Retinal pigment epithelial cell (primary cell): Measurements from ENCODE around the gene DACT2.

Experiments used
- DNase-seq: peaks from one replicate; pipeline ENCODE4 v3.0.0-alpha.2; 2010; ENCODE audit warnings: low read depth
- H3K4me3 ChIP-seq: 2 replicates; pipeline ENCODE4 v1.5.1; 2011; ENCODE audit warnings: mild to moderate bottlenecking, low read length, control low read depth, moderate library complexity
- TF ChIP-seq, protein P1 (sequence below): conservative IDR thresholded peaks from 2 replicates; pipeline ENCODE4 v1.5.1; 2011; ENCODE audit warnings: low read depth, low read length, control low read depth, inconsistent platforms

Gene DACT2

DNA sequence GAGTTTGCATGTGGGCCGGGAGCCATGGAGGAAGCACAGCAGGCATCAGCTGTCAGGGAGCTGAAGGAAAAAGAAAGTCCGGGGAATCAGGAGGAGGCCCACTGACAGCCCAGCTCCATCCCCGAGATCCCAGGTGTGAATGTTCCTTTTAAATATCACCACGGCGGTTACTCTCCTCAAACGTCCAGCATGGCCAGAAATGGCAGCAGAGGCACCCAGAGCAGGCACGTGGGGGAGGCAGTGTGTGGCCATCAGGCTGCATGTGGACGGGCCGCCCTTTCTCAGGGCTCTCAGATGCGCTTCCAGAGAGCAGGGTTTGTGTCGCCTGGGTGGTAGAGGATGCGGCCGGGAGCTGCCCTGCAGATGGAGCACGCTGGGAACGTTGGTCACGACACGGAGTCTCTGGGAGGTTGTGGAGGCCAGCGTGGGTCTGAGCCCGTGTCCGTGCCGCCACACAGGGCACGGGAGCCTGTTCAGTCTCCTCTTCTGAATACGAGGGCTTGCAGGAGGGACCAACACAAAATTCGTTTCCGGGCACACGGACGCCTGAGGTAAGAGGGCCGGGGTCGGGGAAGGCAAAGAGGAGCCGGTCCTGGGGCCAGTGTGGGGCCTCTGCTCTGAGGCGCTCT lies 45.3 kb upstream of the DACT2 start:
- no peak for DNase-seq
- TF ChIP-seq, protein P1, sequence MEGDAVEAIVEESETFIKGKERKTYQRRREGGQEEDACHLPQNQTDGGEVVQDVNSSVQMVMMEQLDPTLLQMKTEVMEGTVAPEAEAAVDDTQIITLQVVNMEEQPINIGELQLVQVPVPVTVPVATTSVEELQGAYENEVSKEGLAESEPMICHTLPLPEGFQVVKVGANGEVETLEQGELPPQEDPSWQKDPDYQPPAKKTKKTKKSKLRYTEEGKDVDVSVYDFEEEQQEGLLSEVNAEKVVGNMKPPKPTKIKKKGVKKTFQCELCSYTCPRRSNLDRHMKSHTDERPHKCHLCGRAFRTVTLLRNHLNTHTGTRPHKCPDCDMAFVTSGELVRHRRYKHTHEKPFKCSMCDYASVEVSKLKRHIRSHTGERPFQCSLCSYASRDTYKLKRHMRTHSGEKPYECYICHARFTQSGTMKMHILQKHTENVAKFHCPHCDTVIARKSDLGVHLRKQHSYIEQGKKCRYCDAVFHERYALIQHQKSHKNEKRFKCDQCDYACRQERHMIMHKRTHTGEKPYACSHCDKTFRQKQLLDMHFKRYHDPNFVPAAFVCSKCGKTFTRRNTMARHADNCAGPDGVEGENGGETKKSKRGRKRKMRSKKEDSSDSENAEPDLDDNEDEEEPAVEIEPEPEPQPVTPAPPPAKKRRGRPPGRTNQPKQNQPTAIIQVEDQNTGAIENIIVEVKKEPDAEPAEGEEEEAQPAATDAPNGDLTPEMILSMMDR: no peak
- H3K4me3 ChIP-seq: no peak overlapping the region

DNA sequence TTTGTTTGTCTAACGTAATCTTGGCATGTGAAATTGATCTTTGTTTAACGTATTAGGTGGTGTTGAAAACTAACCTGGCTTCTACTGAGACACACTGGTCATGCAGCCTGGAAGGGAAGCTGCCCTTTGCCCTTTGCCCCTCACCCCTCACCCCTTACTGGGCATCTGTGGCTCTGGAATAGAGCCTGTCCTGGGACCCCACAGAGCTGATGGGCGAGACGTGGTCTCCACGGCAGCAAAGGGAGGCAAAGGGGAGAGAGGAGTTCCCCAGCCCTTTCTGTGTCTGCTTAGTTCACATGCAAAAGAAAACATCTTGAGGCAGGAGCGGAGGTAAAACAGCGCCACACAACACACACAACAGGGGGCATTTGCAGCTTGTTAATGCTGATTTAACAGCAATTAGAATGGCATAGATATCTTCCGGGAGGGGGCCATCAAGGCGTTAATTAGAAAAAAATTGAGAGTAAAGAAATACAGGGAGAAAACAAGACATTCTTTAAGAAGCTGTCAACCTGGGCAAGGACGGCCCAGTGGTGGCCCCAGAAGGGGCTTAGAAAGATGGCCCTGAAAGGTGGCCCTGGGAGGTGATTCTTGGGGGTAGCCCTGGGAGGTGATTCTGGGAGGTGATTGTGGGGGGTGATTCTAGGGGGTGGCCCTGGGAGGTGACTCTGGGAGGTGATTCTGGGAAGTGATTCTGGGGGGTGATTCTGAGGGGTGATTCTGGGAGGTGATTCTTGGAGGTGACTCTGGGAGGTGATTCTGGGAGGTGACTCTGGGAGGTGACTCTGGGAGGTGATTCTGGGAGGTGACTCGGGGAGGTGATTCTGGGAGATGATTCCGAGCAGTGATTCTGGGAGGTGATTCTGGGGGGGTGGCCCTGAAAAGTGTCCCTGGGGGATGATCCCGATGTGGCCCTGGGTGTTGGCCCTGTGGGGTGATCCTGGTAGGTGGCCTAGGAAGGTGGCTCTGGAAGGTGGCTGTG lies 44.5 kb upstream of the DACT2 start:
- no peak for DNase-seq
- TF ChIP-seq, protein P1: no peak
- no peak overlapping the region for H3K4me3 ChIP-seq

DNA sequence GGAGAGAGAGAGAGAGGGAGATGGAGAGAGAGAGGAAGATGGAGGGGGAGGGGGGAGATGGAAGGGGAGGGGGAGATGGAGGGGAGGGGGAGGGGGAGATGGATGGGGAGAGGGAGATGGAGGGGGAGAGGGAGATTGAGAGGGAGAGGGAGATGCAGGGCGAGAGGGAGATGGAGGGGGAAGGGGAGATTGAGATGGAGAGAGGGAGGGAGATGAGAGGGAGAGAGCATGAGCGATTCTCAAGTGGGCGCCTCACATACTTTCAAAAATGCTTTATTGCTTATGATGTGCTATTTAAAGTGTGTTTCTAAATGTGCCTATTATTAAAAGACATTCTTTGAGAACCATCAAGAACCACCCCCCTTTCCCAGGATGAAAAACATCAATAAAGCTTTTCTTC lies 43.7 kb upstream of the DACT2 start:
- H3K4me3 ChIP-seq: no peak overlapping the region
- TF ChIP-seq, protein P1: no peak
- DNase-seq: no peak

DNA sequence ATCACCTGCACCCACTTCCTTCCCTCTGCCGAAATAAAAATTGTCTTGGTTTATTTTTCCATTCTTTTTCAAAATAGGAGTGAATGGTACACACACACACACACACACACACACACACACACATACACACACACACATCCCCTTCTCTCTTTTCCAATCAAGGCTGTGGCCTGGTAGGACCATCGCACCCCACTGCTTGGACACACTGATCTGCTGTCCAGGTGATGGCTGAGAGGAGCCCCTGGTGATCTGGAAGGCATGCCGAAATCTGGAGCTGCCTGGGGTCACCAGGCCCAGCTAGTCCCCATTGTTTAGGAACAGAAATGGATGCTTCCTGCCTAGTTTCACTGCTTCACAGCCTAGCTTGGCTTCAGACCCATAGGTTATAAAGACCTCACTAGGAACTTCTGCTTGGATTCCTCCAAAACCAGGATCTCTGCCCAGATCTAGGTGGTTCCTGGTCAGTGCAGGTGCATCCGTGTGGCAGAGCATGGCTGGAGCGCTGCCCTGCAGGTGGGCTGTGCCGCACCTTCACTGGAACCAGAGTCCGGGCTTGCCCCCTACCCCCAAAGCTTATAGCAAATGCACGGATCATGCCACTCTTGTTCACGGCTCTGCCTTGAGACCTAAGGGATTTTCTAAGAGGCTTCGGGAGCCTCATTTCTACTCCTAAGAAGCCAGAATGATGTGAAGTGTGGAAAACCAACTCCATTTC lies 42.9 kb upstream of the DACT2 start:
- no peak overlapping the region for H3K4me3 ChIP-seq
- no peak for DNase-seq
- TF ChIP-seq, protein P1: no peak

DNA sequence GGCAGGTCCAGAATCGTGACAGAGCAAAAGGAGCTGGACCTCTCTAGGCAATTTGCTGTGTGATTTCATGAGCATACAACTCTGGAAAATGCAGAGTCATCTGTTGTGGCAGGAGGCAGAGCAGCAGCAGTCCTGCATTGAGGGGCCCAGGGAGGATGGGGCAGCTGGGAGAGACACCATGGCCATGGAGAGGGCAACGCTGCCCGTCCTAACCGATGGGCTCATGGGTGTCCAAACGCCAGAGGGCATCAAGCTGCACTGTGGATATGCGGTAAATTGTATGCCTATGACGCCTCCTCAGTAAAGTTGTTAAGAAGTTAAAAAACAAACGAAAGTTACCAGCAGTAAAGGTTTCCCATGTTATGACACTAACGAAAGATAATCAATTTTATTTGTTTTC lies 42.2 kb upstream of the DACT2 start:
- DNase-seq: no peak
- H3K4me3 ChIP-seq: no peak overlapping the region
- TF ChIP-seq, protein P1: no peak

DNA sequence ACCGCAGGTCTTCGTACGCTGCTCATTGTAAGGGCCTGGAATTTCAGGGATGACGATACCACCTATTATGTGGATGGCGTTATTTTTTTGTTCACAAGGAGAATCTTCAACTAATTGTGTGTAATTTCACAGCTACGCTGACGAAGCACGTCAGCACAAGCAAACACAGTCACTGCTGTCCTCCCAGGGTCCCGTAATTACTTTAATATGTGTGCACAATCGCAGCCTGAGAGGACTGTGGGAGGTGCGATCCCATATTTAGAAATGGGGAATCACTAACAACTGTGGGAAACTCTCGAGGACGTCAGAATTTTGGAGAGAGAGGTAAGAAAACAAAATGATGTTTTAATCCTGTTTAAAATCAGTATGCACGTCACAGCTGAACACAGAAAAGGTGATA lies 40.2 kb upstream of the DACT2 start:
- TF ChIP-seq, protein P1: no peak
- H3K4me3 ChIP-seq: no peak overlapping the region
- no peak for DNase-seq
